K562 (cell line): ENCODE data around the gene APIP. TPM values are rescaled to one million over a fixed set of nuclear protein-coding genes. Genes with fewer than 3 reads are reported as not detected.

Experiments used
- ATAC-seq: fragments of 200-7000 bp; cut with Tn5 transposase; 3 replicates; pipeline ENCODE4 v1.9.1; 2020; ENCODE audit warnings: moderate library complexity
- BruUV-seq: library from RNA; stranded (reverse); fragments of 400-500 nt; replicated peaks from 2 replicates; lab custom pipeline; 2021; lab: Mats Ljungman, UMichigan
- CTCF ChIA-PET: fragments of 300-600 bp; formaldehyde crosslinking; extraction: SDS; loops from one replicate; lab custom pipeline; 2021; ENCODE audit warnings: low intra/inter-chr PET ratio; lab: Yijun Ruan, JAX
- POLR2A ChIA-PET: fragments of 300-600, 350-650 bp; sonication (Branson Sonifier 250); formaldehyde crosslinking; extraction: SDS; loops from one replicate; lab custom pipeline; 2021; ENCODE audit warnings: antibody characterized with exemption, inconsistent platforms; lab: Yijun Ruan, JAX
- DNase-seq, 4 experiments: peaks; one replicate each; pipeline versions ENCODE4 v3.0.0 to v3.0.0-alpha.2; 2011 to 2018; ENCODE audit warnings: low spot score in 3 of 4, mixed read lengths in 3 of 4; ENCODE audit errors: extremely low read depth in 1 of 4
- FAIRE-seq: peaks from 2 replicates; lab custom pipeline; 2011; peaks lifted over from hg19 to GRCh38; lab: Jason Lieb, UNC
- H2AFZ ChIP-seq: 2 replicates; pipeline ENCODE4 v1.6.0; 2011; ENCODE audit warnings: low read depth, low read length, control low read depth, inconsistent platforms
- H3K27ac ChIP-seq: fragments of 200-600 bp; 3 replicates; pipeline ENCODE4 v1.8.0; 2011; ENCODE audit warnings: low read depth, mild to moderate bottlenecking, control low read depth, inconsistent platforms, low read length, moderate library complexity, mixed read lengths; ENCODE audit errors: extremely low read depth
- H3K27me3 ChIP-seq, 2 experiments: fragments of 300-600 bp in 1 of 2; 2 replicates in 1 of 2; 3 replicates in 1 of 2; pipeline versions ENCODE4 v1.6.0 to v1.8.0; 2011; ENCODE audit warnings: inconsistent platforms in 2 of 2, low read length in 2 of 2, mild to moderate bottlenecking in 1 of 2, mixed read lengths in 1 of 2, moderate library complexity in 1 of 2; ENCODE audit not compliant: control insufficient read depth in 2 of 2, insufficient read depth in 2 of 2
- H3K36me3 ChIP-seq: fragments of 300-600 bp; 3 replicates; pipeline ENCODE4 v1.8.0; 2011; ENCODE audit warnings: mild to moderate bottlenecking, low read length, inconsistent platforms; ENCODE audit not compliant: control insufficient read depth, insufficient read depth
- H3K4me1 ChIP-seq, 2 experiments: fragments of 200-600 bp in 1 of 2; replicated peaks in 1 of 2; 2 replicates in 1 of 2; 3 replicates in 1 of 2; pipeline versions ENCODE4 v1.5.1 to v1.8.0; 2011; ENCODE audit warnings: inconsistent platforms in 2 of 2, low read length in 2 of 2, mild to moderate bottlenecking in 1 of 2, mixed read lengths in 1 of 2, moderate library complexity in 1 of 2; ENCODE audit not compliant: control insufficient read depth in 2 of 2, insufficient read depth in 2 of 2
- H3K4me2 ChIP-seq: 2 replicates; pipeline ENCODE4 v1.6.1; 2011; ENCODE audit warnings: low read length, control low read depth, inconsistent platforms, mixed read lengths; ENCODE audit not compliant: insufficient read depth
- H3K4me3 ChIP-seq: fragments of 200-600 bp; sonication (generic), shearing (Covaris generic); 2 replicates; pipeline ENCODE4 v1.5.1; 2016; ENCODE audit warnings: control low read depth, inconsistent platforms
- H3K79me2 ChIP-seq: fragments of 200-600 bp; 3 replicates; pipeline ENCODE4 v1.8.0; 2011; ENCODE audit warnings: low read length, inconsistent platforms; ENCODE audit not compliant: control insufficient read depth, insufficient read depth
- H3K9ac ChIP-seq, 2 experiments: 2 replicates each; pipeline versions ENCODE4 v1.6.0 to v1.6.1; 2011; ENCODE audit warnings: low read depth in 2 of 2, low read length in 2 of 2, control low read depth in 1 of 2, inconsistent platforms in 1 of 2, mild to moderate bottlenecking in 1 of 2, mixed read lengths in 1 of 2; ENCODE audit not compliant: insufficient read depth in 1 of 2
- H3K9me1 ChIP-seq: one replicate; pipeline ENCODE4 v1.6.0; 2011; ENCODE audit warnings: inconsistent platforms, mild to moderate bottlenecking, low read length, moderate library complexity; ENCODE audit not compliant: control insufficient read depth, insufficient read depth
- H3K9me3 ChIP-seq: replicated peaks from 2 replicates; pipeline ENCODE4 v1.5.1; 2011; ENCODE audit warnings: low read depth, low read length, inconsistent platforms; ENCODE audit not compliant: control insufficient read depth, insufficient read depth
- H4K20me1 ChIP-seq: replicated peaks from 2 replicates; pipeline ENCODE4 v1.6.1; 2011; ENCODE audit warnings: low read length, inconsistent platforms, mixed read lengths; ENCODE audit not compliant: control insufficient read depth, insufficient read depth
- CEBPG ChIP-seq, 3 experiments: fragments of 200-800 bp in 1 of 3; sonication (Bioruptor generic) in 1 of 3; sonication (generic) in 1 of 3; formaldehyde crosslinking in 1 of 3; IDR thresholded peaks in 2 of 3; conservative IDR thresholded peaks in 1 of 3; 2 replicates each; pipeline versions ENCODE4 v1.6.1 to v1.8.0; 2016 to 2022; ENCODE audit warnings: missing compliant biosample characterization in 2 of 3, missing genetic modification characterization in 2 of 3, mild to moderate bottlenecking in 1 of 3, missing genetic modification reagents in 1 of 3
- CLOCK ChIP-seq: fragments of 250-450 bp; sonication (Bioruptor Pico); IDR thresholded peaks from 2 replicates; pipeline ENCODE4 v1.4.0; 2020; ENCODE audit warnings: mild to moderate bottlenecking, moderate library complexity, borderline replicate concordance
- CTCF ChIP-seq, 3 experiments: IDR thresholded peaks in 2 of 3; conservative IDR thresholded peaks in 1 of 3; 2 replicates each; pipeline ENCODE4 v1.5.1; 2011 to 2012; ENCODE audit warnings: low read length in 3 of 3, mild to moderate bottlenecking in 3 of 3, control low read depth in 2 of 3, improper control_type of control experiment in 1 of 3, inconsistent platforms in 1 of 3, low read depth in 1 of 3, mixed read lengths in 1 of 3, moderate library complexity in 1 of 3; ENCODE audit not compliant: insufficient read depth in 2 of 3
- CTCFL ChIP-seq: IDR thresholded peaks from 2 replicates; pipeline ENCODE4 v1.6.1; 2011; ENCODE audit warnings: borderline replicate concordance, low read depth, mild to moderate bottlenecking, moderate library complexity, low read length; ENCODE audit not compliant: insufficient read depth, poor library complexity, severe bottlenecking
- KAT8 ChIP-seq: fragments of 450-650 bp; IDR thresholded peaks from 2 replicates; pipeline ENCODE4 v1.6.1; 2016; ENCODE audit warnings: low read depth, mild to moderate bottlenecking
- KDM1A ChIP-seq, 2 experiments: fragments of 450-650 bp; IDR thresholded peaks; 2 replicates each; pipeline ENCODE4 v1.6.1; 2016; ENCODE audit warnings: mild to moderate bottlenecking in 2 of 2
- RAD21 ChIP-seq, 2 experiments: fragments of 250-450 bp in 1 of 2; fragments of 450-650 bp in 1 of 2; sonication (Bioruptor Pico) in 1 of 2; formaldehyde crosslinking in 1 of 2; IDR thresholded peaks in 1 of 2; conservative IDR thresholded peaks in 1 of 2; 2 replicates each; pipeline versions ENCODE4 v1.4.0 to v1.8.0; 2020 to 2022; ENCODE audit warnings: mild to moderate bottlenecking in 2 of 2, moderate library complexity in 1 of 2
- TAF9B ChIP-seq: fragments of 450-650 bp; IDR thresholded peaks from 2 replicates; pipeline ENCODE4 v1.6.1; 2018; ENCODE audit warnings: mild to moderate bottlenecking; ENCODE audit not compliant: partially characterized antibody
- ZNF133 ChIP-seq: fragments of 250-450 bp; sonication (Bioruptor Pico); IDR thresholded peaks from 2 replicates; pipeline ENCODE4 v1.4.0; 2020; ENCODE audit warnings: mild to moderate bottlenecking
- ZNF175 ChIP-seq: fragments of 200-800 bp; sonication (Bioruptor generic); IDR thresholded peaks from 2 replicates; pipeline ENCODE4 v1.6.1; 2016; ENCODE audit warnings: low read depth, mild to moderate bottlenecking, missing genetic modification characterization, missing compliant biosample characterization
- ZNF239 ChIP-seq: fragments of 250-450 bp; sonication (Bioruptor Pico); IDR thresholded peaks from 2 replicates; pipeline ENCODE4 v1.4.0; 2020; ENCODE audit warnings: mild to moderate bottlenecking
- ZNF584 ChIP-seq: fragments of 200-800 bp; sonication (Bioruptor generic); IDR thresholded peaks from 2 replicates; pipeline ENCODE4 v1.6.1; 2016; ENCODE audit warnings: low read depth, mild to moderate bottlenecking, missing genetic modification characterization, missing compliant biosample characterization
- WGBS: fragments of 100-300 bp; shearing (Covaris generic); methylation state at CpG from one replicate; pipeline ENCODE4 v1.1.6; 2016; ENCODE audit warnings: low coverage, mixed read lengths; ENCODE audit not compliant: insufficient coverage; ENCODE audit errors: missing lambda C conversion rate; 5-methylcytosine and 5-hydroxymethylcytosine counted together
- in situ Hi-C: fragments of 300-500 bp; cut with MboI; formaldehyde crosslinking; loops from 4 replicates; pipeline ENCODE4 v1.15.0; 2018; ENCODE audit warnings: inconsistent platforms, mixed read lengths
- intact Hi-C: fragments of 100-400 bp; cut with micrococcal nuclease; formaldehyde crosslinking; loops from 2 replicates; pipeline ENCODE4 v1.14.2; 2022
- polyA plus RNA-seq, 8 experiments: library from polyadenylated mRNA; depleted of rRNA in 4 of 8; stranded (reverse) in 5 of 8; unstranded in 3 of 8; fragments of >200 nt; fragmentation: Nextera tagmentation in 2 of 8; fragmentation: Illumina TruSeq in 1 of 8; extraction: Ambion mirVana in 2 of 8; extraction: Trizol in 1 of 8; gene quantifications; 2 replicates each; pipeline versions ENCODE4 v1.2.1 to v1.2.3, GENCODE V29; 2011 to 2014; ENCODE audit warnings: inconsistent platforms in 1 of 8, missing spikeins in 1 of 8
- total RNA-seq, 7 experiments: library from RNA; depleted of rRNA in 6 of 7; stranded (reverse); fragments of >200 nt in 6 of 7; fragmentation: Illumina TruSeq in 2 of 7; extraction: Trizol in 2 of 7; gene quantifications; 2 replicates each; pipeline versions ENCODE4 v1.2.1 to v1.2.3, GENCODE V29; 2011 to 2021; ENCODE audit warnings: low replicate concordance in 1 of 7

APIP gene
- total and polyA plus RNA-seq, 9 of the 15 experiments (the other 6 are each of a cell fraction or from before 2014, with no cell fraction given) = 63.7 to 110 (median 82.8) TPM

- TF ChIP-seq CTCFL (no peak), KAT8 (no peak), ZNF239 (no peak)
Observed at GRCh38 chr11:34890812-34891211, 25.4 kb downstream of the APIP start (continued).

GRCh38 chr11:34890089-34890488, 26.1 kb downstream of the APIP start:
- no peak overlapping the region for H3K4me3 ChIP-seq
- 0 out of 3 replicates have a peak, but pooled peaks have one; percentile 45 for ATAC-seq
- no peak for DNase-seq
- H3K4me1 ChIP-seq = no peaks in the 10 kb centered on the region
- H2AFZ ChIP-seq = no peak overlapping the region
- no peak for FAIRE-seq
- 66% methylated on average over 2 of the region's 2 CpGs for WGBS
- H3K79me2 ChIP-seq = 0 out of 3 replicates have a peak, but pooled peaks cover 2% of the 10 kb centered on the region
- H3K9me1 ChIP-seq = no peaks in the 10 kb centered on the region
- H3K9ac ChIP-seq = no peak overlapping the region
- intact Hi-C loops (loop anchor here (1.0 to 10.0 kb wide), 6 partner anchors 48 to 715 kb away; partner anchors contain the start of gene ELF5), in situ Hi-C loops (loop anchor here (5.0 to 10.0 kb wide), 3 partner anchors 303 to 525 kb away; no protein-coding TSS in a partner anchor)
- H4K20me1 ChIP-seq = no peaks in the 10 kb centered on the region; the same call in 1 of the 2 replicates
- BruUV-seq = no TSS peak
- ChIA-PET CTCF (interaction anchor here (0.6 to 3.0 kb wide), 6 partner anchors 303 to 716 kb away, joined by 3 to 73 read pairs (median 6); no protein-coding TSS in a partner anchor), POLR2A (no interaction called here)
- H3K27ac ChIP-seq = no peak overlapping the region
- H3K27me3 ChIP-seq = no peaks in the 10 kb centered on the region
- H3K36me3 ChIP-seq = peaks cover 50% of the 10 kb centered on the region
- no peaks in the 10 kb centered on the region for H3K9me3 ChIP-seq
- H3K4me2 ChIP-seq = no peak overlapping the region
- no peak for TF ChIP-seq CEBPG (CRISPR knock-in tag; IDR thresholded peaks at IDR 0.05)
- 0 out of 4 replicates have a peak, but pooled peaks of 1 of the 2 experiments have one; percentile 21 for TF ChIP-seq CEBPG (tag; conservative IDR thresholded peaks at IDR 0.05 in 1 of 2, IDR thresholded peaks at IDR 0.05 in 1 of 2)
- no peak for TF ChIP-seq TAF9B
- TF ChIP-seq ZNF175 (CRISPR knock-in tag) = 0 out of 2 replicates have a peak, but pooled peaks have one; percentile 28
- TF ChIP-seq CLOCK (CRISPR knock-in tag) = no peak
- peak; percentile 52 to 65 for TF ChIP-seq RAD21 (CRISPR knock-in tag; conservative IDR thresholded peaks at IDR 0.05 in 1 of 2, IDR thresholded peaks at IDR 0.05 in 1 of 2)
- peak; percentile 40; the same call in 1 of the 2 replicates for TF ChIP-seq ZNF584 (CRISPR knock-in tag)
- peak in 1 of 2 experiments; percentile 49; a peak in 1 of 4 replicates for TF ChIP-seq KDM1A (IDR thresholded peaks at IDR 0.05)
- peak in 2 of 3 experiments; percentile 10 to 45; a peak in 3 of 6 replicates for TF ChIP-seq CTCF (IDR thresholded peaks at IDR 0.05 in 2 of 3, conservative IDR thresholded peaks at IDR 0.05 in 1 of 3; ENCODE audit: insufficient read depth in 2 of 3, low read depth in 1 of 3, low read length in 3 of 3)
- TF ChIP-seq ZNF133 (CRISPR knock-in tag) = no peak
